Measurements from ENCODE around the gene PPM1L.

- TF ChIP-seq EZH2 (IDR thresholded peaks at IDR 0.05; ENCODE audit: borderline replicate concordance, insufficient read depth, low read depth, low read length, poor library complexity, severe bottlenecking) (no peak), CTCF (IDR thresholded peaks at IDR 0.05) (no peak)
Observed at GRCh38 chr3:160904691-160905090, 148.7 kb downstream of the PPM1L start.

All from B cell (primary cell).